CD4-positive, alpha-beta memory T cell (primary cell): ENCODE measurements around the gene ZSWIM1. TPM values are rescaled to one million over a fixed set of nuclear protein-coding genes. Genes with fewer than 3 reads are reported as not detected.
A peak's percentile ranks its signal among the peaks of the same experiment; 100 is the strongest.

Experiments
- CTCF ChIA-PET: fragments of 350-600 bp; sonication (Branson Sonifier 250); formaldehyde crosslinking; loops from one replicate; lab custom pipeline; 2021; ENCODE audit warnings: inconsistent platforms; ENCODE audit not compliant: partially characterized antibody; lab: Charles Lee
- POLR2A ChIA-PET: fragments of 350-600 bp; sonication (Branson Sonifier 250); formaldehyde crosslinking; loops from one replicate; lab custom pipeline; 2021; ENCODE audit not compliant: partially characterized antibody; lab: Charles Lee
- DNase-seq, 5 donors: peaks; one replicate each; pipeline versions ENCODE4 v3.0.0 to v3.0.0-alpha.2; 2020 to 2022; ENCODE audit warnings: mixed read lengths in 1 of 5
- H3K27ac ChIP-seq: one replicate; pipeline ENCODE4 v1.7.0; 2013; ENCODE audit warnings: low read depth, low read length
- H3K27me3 ChIP-seq: 2 replicates; pipeline ENCODE4 v1.7.0; 2013; ENCODE audit warnings: mild to moderate bottlenecking, low read length, moderate library complexity; ENCODE audit not compliant: insufficient read depth
- H3K36me3 ChIP-seq: 2 replicates; pipeline ENCODE4 v1.7.0; 2013; ENCODE audit warnings: mild to moderate bottlenecking, low read length, moderate library complexity; ENCODE audit not compliant: insufficient read depth
- H3K4me1 ChIP-seq: 2 replicates; pipeline ENCODE4 v1.7.0; 2013; ENCODE audit warnings: mild to moderate bottlenecking, low read length, moderate library complexity; ENCODE audit not compliant: insufficient read depth
- H3K4me3 ChIP-seq, 2 donors: one replicate each; pipeline ENCODE4 v1.7.0; 2013; ENCODE audit warnings: low read length in 2 of 2, mild to moderate bottlenecking in 1 of 2
- H3K9me3 ChIP-seq, 2 donors: one replicate each; pipeline ENCODE4 v1.7.0; 2013; ENCODE audit warnings: low read length in 2 of 2, control low read depth in 1 of 2; ENCODE audit not compliant: control insufficient read depth in 1 of 2
- H3K27ac Mint-ChIP-seq, 7 donors: one replicate each; pipeline ENCODE4 v1.8.0; 2020 to 2021; ENCODE audit warnings: mixed read lengths in 7 of 7, mild to moderate bottlenecking in 6 of 7, inconsistent platforms in 3 of 7, moderate library complexity in 3 of 7
- H3K27me3 Mint-ChIP-seq, 2 donors: one replicate each; pipeline ENCODE4 v1.8.0; 2020 to 2021; ENCODE audit warnings: mixed read lengths in 2 of 2
- H3K36me3 Mint-ChIP-seq, 2 donors: one replicate each; pipeline ENCODE4 v1.8.0; 2020 to 2021; ENCODE audit warnings: mixed read lengths in 2 of 2, inconsistent platforms in 1 of 2, mild to moderate bottlenecking in 1 of 2
- H3K4me1 Mint-ChIP-seq, 4 donors: one replicate each; pipeline ENCODE4 v1.8.0; 2020 to 2021; ENCODE audit warnings: mixed read lengths in 4 of 4, mild to moderate bottlenecking in 1 of 4
- H3K4me3 Mint-ChIP-seq, 8 donors: one replicate each; pipeline ENCODE4 v1.8.0; 2020 to 2021; ENCODE audit warnings: mixed read lengths in 8 of 8, mild to moderate bottlenecking in 7 of 8, moderate library complexity in 6 of 8, inconsistent platforms in 3 of 8
- H3K9me3 Mint-ChIP-seq, 8 donors: one replicate each; pipeline ENCODE4 v1.8.0; 2020 to 2021; ENCODE audit warnings: mixed read lengths in 8 of 8, mild to moderate bottlenecking in 5 of 8, inconsistent platforms in 3 of 8, moderate library complexity in 1 of 8
- intact Hi-C: fragments of 100-400 bp; cut with micrococcal nuclease; formaldehyde crosslinking; loops from one replicate; pipeline ENCODE4 v1.15.1; 2023
- polyA plus RNA-seq, 2 donors: library from polyadenylated mRNA; unstranded; fragments of 300-500 nt; fragmentation: Illumina TruSeq; gene quantifications; one replicate each; pipeline ENCODE4 v1.2.3, GENCODE V29; 2021
- total RNA-seq, 2 experiments: library from RNA; stranded (reverse); gene quantifications; one replicate each; pipeline ENCODE4 v1.2.3, GENCODE V29; 2021

The ZSWIM1 gene
- total and polyA plus RNA-seq, 4 experiments from 2014 or later, result 0.86 to 18.5 (median 13.4) TPM

- peaks cover 28 to 33% of the 10 kb centered on the region in 2 donors for H3K36me3 Mint-ChIP-seq
- Histone ChIP-seq H3K36me3 (peaks cover 30% of the 10 kb centered on the region), H3K4me3 (no peak overlapping the region), H3K27ac (no peak overlapping the region), H3K4me1 (peaks cover 30% of the 10 kb centered on the region), H3K27me3 (no peaks in the 10 kb centered on the region), H3K9me3 (no peaks in the 10 kb centered on the region)
- no peaks in the 10 kb centered on the region for H3K9me3 Mint-ChIP-seq
- no peak overlapping the region for H3K4me3 Mint-ChIP-seq
- H3K27ac Mint-ChIP-seq, result no peak overlapping the region
- no peaks in the 10 kb centered on the region for H3K27me3 Mint-ChIP-seq
- POLR2A ChIA-PET, result no interaction called here
- DNase-seq, result no peak
- intact Hi-C loops, result loop anchor here (10.0 kb wide), 1 partner anchor 59 kb away; the partner anchor contains the start of genes DNTTIP1 and WFDC3
- peaks cover 19 to 62% (median 31%) of the 10 kb centered on the region in 4 donors for H3K4me1 Mint-ChIP-seq
- CTCF ChIA-PET, result no interaction called here
These were observed 27.5 kb upstream of the ZSWIM1 start for GRCh38 chr20:45853484-45853883.

GRCh38 chr20:45857114-45857881 is 23.7 kb upstream of the ZSWIM1 start, which contains the start of the genes ACOT8 and ZSWIM3:
Gene ACOT8, minus strand, starts transcription at chr20:45857392. Its CDS starts 77 bp downstream, at chr20:45857315.
Gene ZSWIM3, plus strand, starts transcription at chr20:45857614. Its CDS starts 212 bp downstream, at chr20:45857826.
- ChIA-PET CTCF (interaction anchor here (0.8 to 1.6 kb wide), 6 partner anchors 23 to 112 kb away, joined by 3 to 6 read pairs (median 4); partner anchors contain the start of gene ZSWIM1), POLR2A (interaction anchor here (0.6 to 4.8 kb wide), 22 partner anchors 15 to 838 kb away, joined by 3 to 68 read pairs (median 4); partner anchors contain the start of genes CTSA, NEURL2, PCIF1 and UBE2C)
- Histone ChIP-seq H3K9me3 (no peaks in the 10 kb centered on the region), H3K27me3 (no peaks in the 10 kb centered on the region), H3K27ac (peak within 1 kb of the TSS; percentile 76), H3K36me3 (peaks cover 19% of the 10 kb centered on the region), H3K4me1 (peaks cover 35% of the 10 kb centered on the region), H3K4me3 (peak within 1 kb of the TSS; percentile 73 to 78)
- H3K9me3 Mint-ChIP-seq, result no peaks in the 10 kb centered on the region
- no peaks in the 10 kb centered on the region for H3K27me3 Mint-ChIP-seq
- intact Hi-C loops, result loop anchor here (1.0 to 10.0 kb wide), 7 partner anchors 24 to 115 kb away; partner anchors contain the start of genes CTSA, DNTTIP1, NEURL2 and UBE2C
- peak; percentile 97 to 99 (median 99) for DNase-seq
- peaks cover 12 to 13% of the 10 kb centered on the region in 2 donors for H3K36me3 Mint-ChIP-seq
- H3K4me1 Mint-ChIP-seq, result peaks cover 25 to 66% (median 39%) of the 10 kb centered on the region in 4 donors
- H3K4me3 Mint-ChIP-seq, result peak within 1 kb of the TSS; percentile 86 to 98 (median 95)
- peak within 1 kb of the TSS; percentile 84 to 99 (median 98) for H3K27ac Mint-ChIP-seq

- Histone ChIP-seq H3K9me3 (no peaks in the 10 kb centered on the region), H3K4me3 (peak overlapping the region; percentile 71 to 78)
- no peak for DNase-seq
These were observed 23.2 kb upstream of the ZSWIM1 start for GRCh38 chr20:45857882-45858216.

GRCh38 chr20:45859916-45860315 is 21.1 kb upstream of the ZSWIM1 start:
- no peak overlapping the region for H3K27ac Mint-ChIP-seq
- H3K27me3 Mint-ChIP-seq, result no peaks in the 10 kb centered on the region
- peaks cover 28% of the 10 kb centered on the region for H3K4me1 ChIP-seq
- no peaks in the 10 kb centered on the region for H3K9me3 ChIP-seq
- CTCF ChIA-PET, result no interaction called here
- POLR2A ChIA-PET, result no interaction called here
- H3K36me3 Mint-ChIP-seq, result peaks cover 3 to 4% of the 10 kb centered on the region in 2 donors
- no peak for DNase-seq
- intact Hi-C loops, result loop anchor here (10.0 kb wide), 1 partner anchor 65 kb away; the partner anchor contains the start of genes DNTTIP1 and WFDC3
- H3K4me3 Mint-ChIP-seq, result no peak overlapping the region
- no peaks in the 10 kb centered on the region for H3K27me3 ChIP-seq
- H3K36me3 ChIP-seq, result peaks cover 3% of the 10 kb centered on the region
- no peak overlapping the region for H3K4me3 ChIP-seq
- H3K9me3 Mint-ChIP-seq, result no peaks in the 10 kb centered on the region
- H3K4me1 Mint-ChIP-seq, result peaks cover 23 to 49% (median 31%) of the 10 kb centered on the region in 4 donors
- H3K27ac ChIP-seq, result no peak overlapping the region

More at GRCh38 chr20:45857882-45858216, 23.2 kb upstream of the ZSWIM1 start:
- peak overlapping the region; percentile 84 to 99 (median 98) for H3K27ac Mint-ChIP-seq
- intact Hi-C loops, result loop anchor here (1.0 to 10.0 kb wide), 7 partner anchors 23 to 114 kb away; partner anchors contain the start of genes CTSA, DNTTIP1, NEURL2 and UBE2C
- Histone ChIP-seq H3K36me3 (peaks cover 19% of the 10 kb centered on the region), H3K27me3 (no peaks in the 10 kb centered on the region), H3K27ac (peak overlapping the region; percentile 76), H3K4me1 (peaks cover 35% of the 10 kb centered on the region)
- POLR2A ChIA-PET, result interaction anchor here (0.6 to 4.8 kb wide), 14 partner anchors 17 to 838 kb away, joined by 3 to 68 read pairs (median 4); partner anchors contain the start of genes CTSA, NEURL2, PCIF1 and UBE2C
- peaks cover 25 to 63% (median 38%) of the 10 kb centered on the region in 4 donors for H3K4me1 Mint-ChIP-seq
- no peaks in the 10 kb centered on the region for H3K27me3 Mint-ChIP-seq
- H3K4me3 Mint-ChIP-seq, result peak overlapping the region; percentile 86 to 98 (median 95)
- H3K36me3 Mint-ChIP-seq, result peaks cover 9 to 13% of the 10 kb centered on the region in 2 donors
- CTCF ChIA-PET, result interaction anchor here (1.3 to 1.6 kb wide), 3 partner anchors 23 to 112 kb away, joined by 3 to 6 read pairs (median 4); partner anchors contain the start of gene ZSWIM1
- no peaks in the 10 kb centered on the region for H3K9me3 Mint-ChIP-seq

- H3K4me1 ChIP-seq, result peaks cover 21% of the 10 kb centered on the region
- H3K27me3 ChIP-seq, result no peaks in the 10 kb centered on the region
- Mint-ChIP-seq H3K4me3 (no peak overlapping the region), H3K4me1 (peaks cover 20 to 43% (median 28%) of the 10 kb centered on the region in 4 donors), H3K36me3 (peaks cover 3 to 4% of the 10 kb centered on the region in 2 donors), H3K9me3 (no peaks in the 10 kb centered on the region), H3K27me3 (no peaks in the 10 kb centered on the region), H3K27ac (peak overlapping the region in 2 of 7 donors; percentile 38 to 54)
- no peak for DNase-seq
- intact Hi-C loops, result no loop called here
- no peak overlapping the region for H3K27ac ChIP-seq
- POLR2A ChIA-PET, result no interaction called here
- H3K36me3 ChIP-seq, result no peaks in the 10 kb centered on the region
- no peaks in the 10 kb centered on the region for H3K9me3 ChIP-seq
- H3K4me3 ChIP-seq, result no peak overlapping the region
- CTCF ChIA-PET, result no interaction called here
These were observed 20.3 kb upstream of the ZSWIM1 start for GRCh38 chr20:45860560-45861220.

GRCh38 chr20:45861221-45862075 is 19.6 kb upstream of the ZSWIM1 start:
- POLR2A ChIA-PET, result no interaction called here
- H3K4me3 Mint-ChIP-seq, result no peak overlapping the region
- H3K4me1 Mint-ChIP-seq, result peaks cover 17 to 36% (median 23%) of the 10 kb centered on the region in 4 donors
- Histone ChIP-seq H3K4me3 (no peak overlapping the region), H3K27me3 (no peaks in the 10 kb centered on the region), H3K27ac (no peak overlapping the region), H3K4me1 (peaks cover 14% of the 10 kb centered on the region), H3K36me3 (no peaks in the 10 kb centered on the region), H3K9me3 (no peaks in the 10 kb centered on the region)
- no peaks in the 10 kb centered on the region for H3K9me3 Mint-ChIP-seq
- H3K27ac Mint-ChIP-seq, result peak overlapping the region in 1 of 7 donors; percentile 38
- CTCF ChIA-PET, result no interaction called here
- intact Hi-C loops, result no loop called here
- H3K27me3 Mint-ChIP-seq, result no peaks in the 10 kb centered on the region
- no peak for DNase-seq
- peaks cover 3 to 4% of the 10 kb centered on the region in 2 donors for H3K36me3 Mint-ChIP-seq
